HG03196 (cell line): ENCODE measurements around the gene LIMCH1.
"Not testable (repeated sequence)": the region's sequence is repeated elsewhere in the genome, so short reads cannot be mapped to it uniquely, and the experiment has no call there.

Source experiments
- ATAC-seq: cut with Tn5 transposase; IDR thresholded peaks from one replicate; pipeline ENCODE4 v1.9.1; 2021; ENCODE audit not compliant: unreplicated experiment

LIMCH1 gene

DNA sequence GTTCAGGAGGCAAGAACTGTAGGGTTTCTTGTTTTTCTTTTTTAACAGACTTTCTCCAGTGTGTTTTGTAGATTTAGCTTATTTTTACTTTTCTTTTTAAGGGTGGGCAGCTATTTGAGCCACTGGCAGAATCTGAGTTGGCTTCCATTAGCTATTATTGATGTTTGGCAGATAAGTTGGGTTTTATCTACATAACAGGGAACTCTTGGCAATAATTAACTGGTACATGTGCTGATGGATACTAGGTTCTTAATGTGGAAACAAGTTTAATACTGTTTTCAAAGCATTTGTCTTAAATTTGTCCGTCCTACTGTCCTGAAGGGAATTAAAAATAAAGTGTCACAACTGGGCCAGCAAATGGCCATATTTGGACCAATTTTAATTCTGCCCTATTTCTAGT is 130.1 kb downstream of the LIMCH1 start:
- ATAC-seq, result no peak

- no peak for ATAC-seq
These were observed 132.6 kb downstream of the LIMCH1 start for GRCh38 chr4:41670530-41670929.

DNA sequence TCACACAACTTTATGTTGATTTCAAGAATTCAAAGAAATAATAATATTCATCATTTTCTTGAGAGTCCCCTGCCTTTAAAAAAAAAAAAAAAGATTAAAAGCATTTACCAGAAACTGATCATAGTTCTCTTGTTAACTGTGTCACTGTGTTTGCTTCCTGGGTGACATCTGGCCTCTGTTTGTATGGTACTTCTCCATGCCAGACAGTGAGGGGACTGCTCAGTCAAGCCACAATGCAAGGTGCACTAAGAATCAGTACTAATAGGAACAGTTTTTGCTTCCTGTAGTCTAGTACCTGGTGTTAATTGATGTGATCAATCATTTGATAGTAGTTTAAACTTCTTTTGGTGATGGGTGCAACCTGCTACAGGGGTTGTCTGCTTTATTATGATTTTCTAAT is 133.0 kb downstream of the LIMCH1 start:
- ATAC-seq, result no peak

GRCh38 chr4:41678086-41678816 is 140.3 kb downstream of the LIMCH1 start:
- ATAC-seq, result no peak

- no peak for ATAC-seq
These were observed 141.0 kb downstream of the LIMCH1 start for GRCh38 chr4:41678951-41679350.

GRCh38 chr4:41679991-41680390 is 142.0 kb downstream of the LIMCH1 start:
- no peak for ATAC-seq

GRCh38 chr4:41681054-41681453 is 143.1 kb downstream of the LIMCH1 start:
- no peak for ATAC-seq

- no peak for ATAC-seq
These were observed 145.4 kb downstream of the LIMCH1 start for GRCh38 chr4:41683326-41683725.

DNA sequence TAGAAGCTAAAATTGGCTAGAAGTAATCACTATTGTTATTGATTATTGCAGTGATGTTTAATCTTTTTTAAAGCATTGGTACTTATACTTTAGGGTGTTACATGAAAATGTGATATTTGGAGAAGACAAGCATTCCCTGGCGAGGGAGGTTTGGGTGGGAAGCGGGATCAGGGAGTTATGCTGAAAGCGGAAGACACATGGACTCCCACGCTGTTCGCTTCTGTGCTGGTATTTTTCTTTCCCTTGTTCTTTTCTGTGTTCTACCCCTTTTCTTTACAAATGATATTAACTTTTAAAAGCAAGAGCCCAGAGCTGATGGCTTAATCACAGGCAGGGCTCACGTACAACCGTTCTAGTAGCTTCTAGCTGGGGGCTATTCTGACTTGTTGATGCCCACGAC is 148.9 kb downstream of the LIMCH1 start:
- ATAC-seq, result no peak

DNA sequence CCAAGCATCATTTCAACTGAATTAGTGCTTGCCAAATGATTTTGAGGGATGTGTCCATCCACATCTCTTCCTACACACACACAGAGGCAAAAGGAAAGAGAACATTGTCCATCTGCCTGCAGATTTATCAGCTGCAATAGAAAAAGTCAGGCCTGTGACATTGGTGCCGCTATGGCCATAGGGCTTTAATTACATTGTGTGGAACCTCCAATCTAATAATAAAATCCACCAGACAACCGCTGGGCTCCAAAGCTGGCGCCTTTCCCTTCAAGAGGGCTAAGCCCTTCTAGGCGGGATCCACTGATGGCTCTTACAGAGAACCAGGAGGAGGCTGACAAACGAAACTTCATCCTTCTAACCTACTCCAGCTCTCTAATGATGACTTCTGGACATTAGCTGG is 150.0 kb downstream of the LIMCH1 start:
- no peak for ATAC-seq

DNA sequence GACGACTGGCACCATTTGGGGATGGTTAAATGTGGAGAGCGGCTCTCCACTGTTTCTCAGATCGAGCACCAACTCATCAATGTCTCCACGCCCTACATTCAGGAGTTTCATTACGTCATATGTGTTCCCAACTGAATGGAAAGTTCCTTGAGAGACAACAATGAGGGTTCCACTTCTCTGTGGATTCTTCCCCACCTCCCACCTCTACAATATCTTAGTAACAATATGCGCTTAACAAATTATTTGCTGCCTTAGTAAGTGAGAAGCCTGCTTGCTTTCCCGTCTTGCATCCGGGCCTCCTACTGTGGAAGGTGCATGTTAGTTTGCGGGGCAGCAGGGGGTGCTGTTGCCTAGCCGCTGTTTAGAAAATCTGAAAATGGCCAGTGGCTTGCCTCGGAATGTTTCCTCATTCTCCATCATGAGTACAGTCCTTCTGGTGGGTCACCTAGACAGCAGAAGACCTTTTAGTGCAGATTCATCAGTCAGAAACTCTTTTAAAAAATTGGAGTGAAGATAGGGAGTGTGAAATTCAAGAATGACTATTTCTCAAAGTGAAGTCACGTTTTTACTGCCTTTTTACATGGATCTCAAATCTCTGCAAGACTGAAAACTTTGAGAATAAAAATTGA is 154.9 kb downstream of the LIMCH1 start:
- no peak for ATAC-seq

- ATAC-seq, result no peak
These were observed 155.7 kb downstream of the LIMCH1 start for GRCh38 chr4:41693629-41694028.

- no peak for ATAC-seq
These were observed 158.2 kb downstream of the LIMCH1 start for GRCh38 chr4:41696131-41696530.

GRCh38 chr4:41696763-41697162 is 158.8 kb downstream of the LIMCH1 start:
- no peak for ATAC-seq

DNA sequence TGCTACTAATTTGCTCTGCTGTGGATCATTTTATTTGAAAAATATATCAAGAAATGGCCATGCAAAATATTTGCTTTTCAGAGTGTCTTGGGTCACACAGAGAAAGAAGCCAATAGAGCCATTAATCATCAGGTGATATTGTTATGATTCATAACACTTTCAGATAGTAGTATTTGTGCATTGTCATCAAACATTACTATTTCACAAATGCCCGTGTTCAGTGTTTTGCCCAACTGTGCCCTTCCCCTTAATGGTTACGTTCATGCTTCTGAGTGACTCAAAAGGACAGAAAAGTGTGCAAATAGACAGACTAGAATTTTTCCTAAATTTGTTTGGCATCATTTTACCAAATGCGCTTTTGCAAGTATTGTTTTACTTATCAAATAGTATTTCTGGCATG is 164.0 kb downstream of the LIMCH1 start:
- no peak for ATAC-seq

DNA sequence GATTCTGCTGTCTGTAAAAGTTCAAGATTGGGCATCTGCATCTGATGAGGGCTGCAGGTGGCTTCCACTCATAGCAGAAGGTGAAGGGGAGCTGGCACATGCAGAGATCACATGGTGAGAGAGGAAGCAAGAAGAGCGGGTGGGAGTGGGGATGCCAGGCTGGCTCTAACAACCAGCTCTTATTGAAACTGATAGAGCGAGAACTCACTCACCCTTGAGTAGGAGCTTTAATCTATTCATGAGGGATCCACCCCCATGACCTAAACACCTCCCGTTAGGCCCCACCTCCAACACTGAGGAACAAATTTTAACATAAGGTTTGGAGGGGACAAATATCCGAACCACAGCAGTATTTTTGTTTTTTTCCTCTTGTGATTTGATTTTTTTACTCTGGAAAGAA is 164.8 kb downstream of the LIMCH1 start:
- no peak for ATAC-seq

DNA sequence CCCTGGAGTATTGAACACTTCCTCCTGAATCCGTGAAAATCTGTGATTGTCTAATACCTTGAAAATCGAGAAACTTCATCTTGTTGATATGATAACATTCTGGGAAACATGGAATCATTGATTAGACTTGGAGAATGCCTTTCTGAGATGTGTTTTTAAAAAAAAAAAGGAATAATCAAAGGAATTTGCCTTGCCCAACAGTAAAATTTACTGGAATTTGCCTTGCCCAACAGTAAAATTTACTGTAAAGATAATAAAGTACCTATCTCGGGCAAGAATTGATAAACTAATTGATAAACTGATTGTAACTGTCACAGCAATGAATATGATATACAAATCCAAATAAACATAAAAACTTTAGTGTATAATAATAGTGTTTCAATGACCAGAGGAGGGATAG is 165.8 kb downstream of the LIMCH1 start:
- ATAC-seq, result no peak

DNA sequence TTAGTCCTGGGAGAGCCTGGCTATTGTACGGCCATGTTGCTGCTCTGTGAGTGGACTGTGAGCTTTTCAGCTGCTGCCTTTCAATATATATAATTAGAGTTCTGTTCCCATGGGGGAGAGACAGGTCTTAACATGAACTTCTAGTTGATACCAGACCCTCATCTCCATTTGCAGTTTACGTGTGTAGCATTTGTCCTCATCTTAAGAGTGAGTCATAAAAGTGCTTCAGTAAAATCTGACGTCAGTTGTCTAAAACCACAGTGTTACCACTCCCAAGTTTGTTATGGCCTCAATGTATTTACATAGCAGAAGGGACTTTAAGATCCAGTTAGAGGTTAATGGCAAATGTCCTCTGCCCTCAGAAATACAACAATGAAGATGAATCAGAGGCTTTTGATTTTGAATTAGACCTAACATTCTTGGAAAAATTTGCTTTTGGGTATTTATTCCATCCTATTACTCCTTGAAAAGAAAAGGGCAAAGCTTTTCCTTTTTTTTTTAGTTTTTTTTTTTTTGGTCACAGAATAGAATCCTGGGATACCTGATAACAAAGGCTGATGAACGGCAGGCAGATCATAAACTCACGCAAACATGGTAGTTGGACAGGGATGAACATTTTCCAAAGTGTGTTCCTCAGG is 172.0 kb downstream of the LIMCH1 start:
- ATAC-seq, result no peak

DNA sequence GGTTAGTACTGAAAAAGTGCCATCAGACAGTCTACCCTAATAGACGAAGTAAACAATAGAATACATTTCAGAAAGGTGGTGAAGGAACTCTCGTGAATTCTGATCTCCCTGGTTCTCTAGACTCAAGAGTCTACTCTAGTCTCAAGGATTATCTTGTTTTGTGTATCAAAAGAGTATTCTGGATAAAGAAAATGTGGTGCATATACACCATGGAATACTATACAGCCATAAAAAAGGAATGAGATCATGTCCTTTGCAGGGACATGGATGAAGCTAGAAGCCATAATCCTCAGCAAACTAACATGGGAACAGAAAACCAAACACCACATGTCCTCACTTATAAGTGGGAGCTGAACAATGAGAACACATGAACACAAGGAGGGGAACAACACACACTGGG is 173.7 kb downstream of the LIMCH1 start:
- not testable (repeated sequence) for ATAC-seq

DNA sequence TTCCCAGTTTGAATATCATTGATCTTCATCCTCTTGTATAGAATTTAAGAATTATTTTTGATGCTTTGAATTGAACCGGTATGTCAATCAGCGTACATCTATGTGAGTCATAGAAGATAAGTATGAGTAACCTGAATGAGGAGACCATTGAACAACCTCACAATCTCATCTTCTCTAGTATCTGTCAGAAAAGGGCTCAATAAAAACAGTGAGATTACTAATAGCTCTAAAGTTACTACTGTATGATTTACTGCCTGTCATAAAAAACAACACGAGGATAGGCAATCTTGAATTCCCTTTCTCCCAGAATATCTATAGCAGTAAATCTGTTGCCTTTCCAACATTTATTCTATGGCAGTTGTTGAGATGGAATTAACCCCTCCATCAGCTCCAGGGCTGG is 174.5 kb downstream of the LIMCH1 start:
- ATAC-seq, result no peak

- no peak for ATAC-seq
These were observed 175.8 kb downstream of the LIMCH1 start for GRCh38 chr4:41713768-41714167.

DNA sequence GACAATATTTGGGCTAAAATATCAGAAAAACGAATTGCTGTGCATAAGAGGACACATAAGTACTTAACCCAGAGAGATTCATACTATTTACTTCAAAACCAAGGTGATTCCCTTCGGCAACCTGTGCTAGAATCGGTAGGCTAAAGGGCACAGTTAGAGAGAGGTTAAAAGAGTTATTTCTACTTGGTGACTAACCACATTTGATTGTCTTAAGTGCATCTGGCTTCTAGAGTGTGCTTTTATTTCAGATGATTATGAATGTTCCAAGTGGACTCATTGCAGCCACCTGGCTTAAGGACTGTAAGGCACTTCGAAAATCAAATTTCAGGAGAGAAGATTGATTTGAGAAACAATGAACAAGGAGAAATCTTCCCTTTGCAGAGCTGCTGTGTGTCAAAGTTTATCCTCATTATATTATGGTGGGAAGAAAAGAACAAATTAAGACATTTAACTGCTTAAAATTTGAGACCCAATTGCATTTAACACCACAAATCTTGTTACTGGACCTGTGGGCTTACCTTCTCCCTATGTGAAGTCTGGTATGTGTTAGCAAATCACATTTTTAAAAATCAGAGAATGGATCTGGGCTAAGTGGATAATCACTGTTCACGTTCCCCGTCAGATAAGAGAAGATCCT is 176.5 kb downstream of the LIMCH1 start:
- no peak for ATAC-seq
